Kidney (tissue), 14 donors: ENCODE results near the gene RAP1GAP2. TPM values are rescaled to one million over a fixed set of nuclear protein-coding genes. Genes with fewer than 3 reads are reported as not detected.

Experiments used
- DNase-seq, 5 donors: peaks; one replicate each; pipeline ENCODE4 v3.0.0-alpha.2; 2013 to 2020
- FAIRE-seq: peaks from 2 replicates; lab custom pipeline; 2012; peaks lifted over from hg19 to GRCh38; lab: Jason Lieb, UNC
- H3K27ac ChIP-seq, 2 donors: one replicate each; pipeline ENCODE4 v1.7.0; 2013; ENCODE audit warnings: low read depth in 2 of 2, low read length in 2 of 2, inconsistent platforms in 1 of 2
- H3K27me3 ChIP-seq: one replicate; pipeline ENCODE4 v1.7.1; 2013; ENCODE audit warnings: low read length, inconsistent platforms; ENCODE audit not compliant: control insufficient read depth, insufficient read depth
- H3K36me3 ChIP-seq, 3 donors: one replicate each; pipeline versions ENCODE4 v1.7.0 to v1.7.1; 2013; ENCODE audit warnings: low read length in 3 of 3, control low read depth in 1 of 3, inconsistent platforms in 1 of 3; ENCODE audit not compliant: insufficient read depth in 3 of 3, control insufficient read depth in 2 of 3
- H3K4me1 ChIP-seq, 3 donors: one replicate each; pipeline versions ENCODE4 v1.7.0 to v1.7.1; 2013; ENCODE audit warnings: low read length in 3 of 3, inconsistent platforms in 1 of 3, low read depth in 1 of 3; ENCODE audit not compliant: control insufficient read depth in 2 of 3, insufficient read depth in 2 of 3
- H3K4me3 ChIP-seq, 3 donors: one replicate each; pipeline versions ENCODE4 v1.7.0 to v1.8.1; 2013; ENCODE audit warnings: low read length in 3 of 3, control low read depth in 1 of 3, inconsistent platforms in 1 of 3
- H3K9ac ChIP-seq, 3 donors: one replicate each; pipeline versions ENCODE4 v1.7.0 to v1.7.1; 2013; ENCODE audit warnings: low read length in 3 of 3, control low read depth in 1 of 3, inconsistent platforms in 1 of 3
- H3K9me3 ChIP-seq, 3 donors: one replicate each; pipeline versions ENCODE4 v1.7.0 to v1.7.1; 2013; ENCODE audit warnings: low read length in 3 of 3, control low read depth in 1 of 3, inconsistent platforms in 1 of 3; ENCODE audit not compliant: control insufficient read depth in 2 of 3, insufficient read depth in 1 of 3
- CTCF ChIP-seq: IDR thresholded peaks from 3 replicates; pipeline ENCODE4 v1.5.1; 2012; ENCODE audit warnings: mild to moderate bottlenecking, moderate library complexity, borderline replicate concordance; ENCODE audit not compliant: insufficient read depth; ENCODE audit errors: extremely low read depth
- intact Hi-C: fragments of 100-400 bp; cut with DNase I; formaldehyde crosslinking; loops from one replicate; pipeline ENCODE4 v1.11.1; 2022
- polyA plus RNA-seq: library from polyadenylated mRNA; stranded (reverse); fragments of 350-450 nt; fragmentation: Illumina TruSeq; extraction: RNeasy Lipid Tissue Mini Kit (QIAGEN cat#74804); gene quantifications from one replicate; pipeline ENCODE4 v1.2.3, GENCODE V29; 2014; ENCODE audit warnings: low read depth, low replicate concordance; ENCODE audit not compliant: insufficient read depth
- total RNA-seq: library from RNA; stranded (reverse); fragmentation: NEBNext Ultra II Directional; extraction: Animal tissue kit (Norgen Biotek cat#: 25700); gene quantifications from one replicate; pipeline ENCODE4 v1.2.1, GENCODE V29; 2021
- donor health status: control.
- donor health status: control.
- donor health status: control.
- donor health status: control.
- donor health status: control.
- donor health status: DM: yes; HTN: yes; CAD: no.
- donor health status: Normal renal cell carcinoma (clear cell type).

RAP1GAP2 gene
- total and polyA plus RNA-seq, 2 donors from 2014 or later = 6.8 to 46.2 TPM

GRCh38 chr17:2963332-2964027 is 167.2 kb downstream of the RAP1GAP2 start:
- FAIRE-seq = no peak
- no peaks in the 10 kb centered on the region for H3K36me3 ChIP-seq
- intact Hi-C loops = no loop called here

DNA sequence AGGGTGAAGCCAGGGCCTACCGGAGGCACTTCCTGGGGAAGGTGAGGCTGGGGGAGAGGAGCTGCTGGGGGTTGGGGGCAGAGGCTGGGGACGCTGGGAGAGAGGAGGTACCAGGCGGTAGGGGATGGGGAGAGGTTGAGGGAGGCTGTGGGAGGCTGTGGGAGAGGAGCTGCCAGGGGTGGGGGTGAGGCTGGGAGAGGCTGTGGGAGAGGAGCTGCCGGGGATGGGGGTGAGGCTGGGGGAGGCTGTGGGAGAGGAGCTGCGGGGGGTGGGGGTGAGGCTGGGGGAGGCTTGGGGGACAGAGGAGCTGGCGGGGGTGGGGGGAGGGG is 167.8 kb downstream of the RAP1GAP2 start:
- no peak overlapping the region for H3K27ac ChIP-seq
- intact Hi-C loops = no loop called here
- H3K4me3 ChIP-seq = no peak overlapping the region

More at GRCh38 chr17:2963332-2964027, 167.2 kb downstream of the RAP1GAP2 start:
- no peak for DNase-seq
- no peaks in the 10 kb centered on the region for H3K9me3 ChIP-seq
- peaks cover 0 to 5% (median 0%) of the 10 kb centered on the region in 3 donors for H3K4me1 ChIP-seq
- no peak overlapping the region for H3K27ac ChIP-seq
- H3K9ac ChIP-seq = no peak overlapping the region
- no peak overlapping the region for H3K4me3 ChIP-seq
- TF ChIP-seq CTCF = no peak
- no peaks in the 10 kb centered on the region for H3K27me3 ChIP-seq

GRCh38 chr17:2964370-2964769 is 168.1 kb downstream of the RAP1GAP2 start:
- DNase-seq (no peak), FAIRE-seq (no peak)
- H3K36me3 ChIP-seq = no peaks in the 10 kb centered on the region
- no peaks in the 10 kb centered on the region for H3K27me3 ChIP-seq
- H3K27ac ChIP-seq = no peak overlapping the region
- no peak overlapping the region for H3K4me3 ChIP-seq
- no peak for TF ChIP-seq CTCF
- no peaks in the 10 kb centered on the region for H3K9me3 ChIP-seq
- no peak overlapping the region for H3K9ac ChIP-seq
- intact Hi-C loops = no loop called here
- peaks cover 0 to 5% (median 0%) of the 10 kb centered on the region in 3 donors for H3K4me1 ChIP-seq

More for the DNA sequence above, 167.8 kb downstream of the RAP1GAP2 start:
- no peak for TF ChIP-seq CTCF
- Histone ChIP-seq H3K4me1 (peaks cover 0 to 5% (median 0%) of the 10 kb centered on the region in 3 donors), H3K27me3 (no peaks in the 10 kb centered on the region), H3K36me3 (no peaks in the 10 kb centered on the region), H3K9ac (no peak overlapping the region), H3K9me3 (no peaks in the 10 kb centered on the region)
- no peak for DNase-seq
- no peak for FAIRE-seq

DNA sequence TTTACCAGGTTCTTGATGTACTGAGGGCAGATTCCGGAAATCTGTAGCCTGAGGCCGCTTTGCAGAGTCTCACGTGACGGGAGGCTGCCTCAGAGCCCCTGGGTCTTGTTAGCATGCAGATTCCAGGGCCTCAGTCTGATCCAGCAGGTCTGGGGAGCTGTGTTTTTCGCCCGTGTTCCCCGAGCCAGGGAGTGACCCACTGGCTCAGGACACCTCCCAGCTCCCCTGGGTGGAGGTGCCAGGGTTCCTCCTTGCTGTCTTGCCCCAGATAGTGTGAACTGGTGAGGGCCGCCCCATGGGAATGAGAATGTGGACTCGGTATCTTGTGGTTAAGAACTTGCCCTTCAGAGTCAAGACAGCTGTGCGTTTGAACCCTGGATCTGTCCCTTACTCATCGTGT is 168.6 kb downstream of the RAP1GAP2 start:
- H3K4me3 ChIP-seq = no peak overlapping the region
- no peaks in the 10 kb centered on the region for H3K9me3 ChIP-seq
- no peak overlapping the region for H3K27ac ChIP-seq
- DNase-seq (no peak), FAIRE-seq (no peak)
- no peaks in the 10 kb centered on the region for H3K36me3 ChIP-seq
- TF ChIP-seq CTCF = no peak
- no peak overlapping the region for H3K9ac ChIP-seq
- no peaks in the 10 kb centered on the region for H3K27me3 ChIP-seq
- intact Hi-C loops = no loop called here
- peaks cover 0 to 5% (median 0%) of the 10 kb centered on the region in 3 donors for H3K4me1 ChIP-seq
